Measurements from ENCODE around the gene UBE2U.

Gene UBE2U

GRCh38 chr1:64183395-64184002 lies 19.9 kb upstream of the UBE2U start:
- no peak overlapping the region for H2BK5ac ChIP-seq (ENCODE audit: low read length)
- H3K18ac ChIP-seq (ENCODE audit: low read length): no peak overlapping the region
- H3K79me1 ChIP-seq (ENCODE audit: low read length): no peaks in the 10 kb centered on the region
- no peak overlapping the region for H2BK120ac ChIP-seq (ENCODE audit: low read depth, low read length)
- H3K23ac ChIP-seq (ENCODE audit: low read length): no peak overlapping the region
- H2AK5ac ChIP-seq (ENCODE audit: low read length): no peak overlapping the region
- no peak overlapping the region for H3K4me3 ChIP-seq (ENCODE audit: low read length)
- H4K8ac ChIP-seq (ENCODE audit: low read depth, low read length): no peak overlapping the region
- no peak overlapping the region for H3K56ac ChIP-seq (ENCODE audit: low read length)
- no CpG with 5 or more reads among the region's 5 CpGs for WGBS (ENCODE audit: extremely low coverage, insufficient coverage, low lambda C conversion rate)
- H3K4me2 ChIP-seq (ENCODE audit: low read length): no peak overlapping the region
- DNase-seq: peak; percentile 42
- H3K4me1 ChIP-seq (ENCODE audit: control insufficient read depth, low read depth, low read length): no peaks in the 10 kb centered on the region
- no peaks in the 10 kb centered on the region for H3K36me3 ChIP-seq (ENCODE audit: control insufficient read depth, insufficient read depth, low read length)
- H3K79me2 ChIP-seq (ENCODE audit: control insufficient read depth, insufficient read depth, low read length): no peaks in the 10 kb centered on the region
- no peak overlapping the region for H4K5ac ChIP-seq (ENCODE audit: low read length)
- no peak overlapping the region for H3K27ac ChIP-seq (ENCODE audit: low read depth, low read length)
- no peak overlapping the region for H3K4ac ChIP-seq (ENCODE audit: low read depth, low read length)
- H3K9ac ChIP-seq (ENCODE audit: low read length): no peak overlapping the region
- no peak overlapping the region for H2BK15ac ChIP-seq (replicated peaks; ENCODE audit: low read depth)
- no peaks in the 10 kb centered on the region for H3K27me3 ChIP-seq (ENCODE audit: insufficient read depth, low read length, poor library complexity)

GRCh38 chr1:64184003-64184440 lies 19.4 kb upstream of the UBE2U start:
- no peak overlapping the region for H2AK5ac ChIP-seq (ENCODE audit: low read length)
- H3K9ac ChIP-seq (ENCODE audit: low read length): no peak overlapping the region
- H3K18ac ChIP-seq (ENCODE audit: low read length): no peak overlapping the region
- no peak overlapping the region for H2BK15ac ChIP-seq (replicated peaks; ENCODE audit: low read depth)
- no peak overlapping the region for H3K4ac ChIP-seq (ENCODE audit: low read depth, low read length)
- no peak overlapping the region for H2BK120ac ChIP-seq (ENCODE audit: low read depth, low read length)
- no peak overlapping the region for H4K5ac ChIP-seq (ENCODE audit: low read length)
- H3K27me3 ChIP-seq (ENCODE audit: insufficient read depth, low read length, poor library complexity): no peaks in the 10 kb centered on the region
- no peak overlapping the region for H4K8ac ChIP-seq (ENCODE audit: low read depth, low read length)
- no peak overlapping the region for H3K23ac ChIP-seq (ENCODE audit: low read length)
- no CpG with 5 or more reads among the region's 5 CpGs for WGBS (ENCODE audit: extremely low coverage, insufficient coverage, low lambda C conversion rate)
- no peaks in the 10 kb centered on the region for H3K4me1 ChIP-seq (ENCODE audit: control insufficient read depth, low read depth, low read length)
- H3K79me2 ChIP-seq (ENCODE audit: control insufficient read depth, insufficient read depth, low read length): no peaks in the 10 kb centered on the region
- H3K36me3 ChIP-seq (ENCODE audit: control insufficient read depth, insufficient read depth, low read length): no peaks in the 10 kb centered on the region
- H3K4me3 ChIP-seq (ENCODE audit: low read length): no peak overlapping the region
- no peak overlapping the region for H3K4me2 ChIP-seq (ENCODE audit: low read length)
- DNase-seq: no peak
- no peak overlapping the region for H2BK5ac ChIP-seq (ENCODE audit: low read length)
- no peak overlapping the region for H3K27ac ChIP-seq (ENCODE audit: low read depth, low read length)
- H3K56ac ChIP-seq (ENCODE audit: low read length): no peak overlapping the region
- no peaks in the 10 kb centered on the region for H3K79me1 ChIP-seq (ENCODE audit: low read length)

GRCh38 chr1:64186138-64186897 lies 17.1 kb upstream of the UBE2U start:
- no peak for DNase-seq
- Histone ChIP-seq H2AK5ac (ENCODE audit: low read length) (no peak overlapping the region), H2BK5ac (ENCODE audit: low read length) (no peak overlapping the region), H3K56ac (ENCODE audit: low read length) (no peak overlapping the region), H3K27me3 (ENCODE audit: insufficient read depth, low read length, poor library complexity) (no peaks in the 10 kb centered on the region), H3K9ac (ENCODE audit: low read length) (no peak overlapping the region), H3K4me1 (ENCODE audit: control insufficient read depth, low read depth, low read length) (no peaks in the 10 kb centered on the region), H3K79me1 (ENCODE audit: low read length) (no peaks in the 10 kb centered on the region), H3K4ac (ENCODE audit: low read depth, low read length) (no peak overlapping the region), H3K18ac (ENCODE audit: low read length) (no peak overlapping the region), H3K27ac (ENCODE audit: low read depth, low read length) (no peak overlapping the region), H3K4me3 (ENCODE audit: low read length) (no peak overlapping the region), H3K4me2 (ENCODE audit: low read length) (no peak overlapping the region), H2BK15ac (replicated peaks; ENCODE audit: low read depth) (no peak overlapping the region), H3K23ac (ENCODE audit: low read length) (no peak overlapping the region), H4K5ac (ENCODE audit: low read length) (no peak overlapping the region), H3K36me3 (ENCODE audit: control insufficient read depth, insufficient read depth, low read length) (no peaks in the 10 kb centered on the region), H3K79me2 (ENCODE audit: control insufficient read depth, insufficient read depth, low read length) (no peaks in the 10 kb centered on the region), H4K8ac (ENCODE audit: low read depth, low read length) (no peak overlapping the region), H2BK120ac (ENCODE audit: low read depth, low read length) (no peak overlapping the region)
- WGBS (ENCODE audit: extremely low coverage, insufficient coverage, low lambda C conversion rate): no CpG with 5 or more reads among the region's 10 CpGs

GRCh38 chr1:64186898-64187280 lies 16.5 kb upstream of the UBE2U start:
- no peaks in the 10 kb centered on the region for H3K79me1 ChIP-seq (ENCODE audit: low read length)
- H3K79me2 ChIP-seq (ENCODE audit: control insufficient read depth, insufficient read depth, low read length): no peaks in the 10 kb centered on the region
- no peak for DNase-seq
- H2AK5ac ChIP-seq (ENCODE audit: low read length): no peak overlapping the region
- no peak overlapping the region for H3K4me2 ChIP-seq (ENCODE audit: low read length)
- H3K56ac ChIP-seq (ENCODE audit: low read length): no peak overlapping the region
- no peak overlapping the region for H3K23ac ChIP-seq (ENCODE audit: low read length)
- no peak overlapping the region for H3K18ac ChIP-seq (ENCODE audit: low read length)
- no peaks in the 10 kb centered on the region for H3K36me3 ChIP-seq (ENCODE audit: control insufficient read depth, insufficient read depth, low read length)
- no peak overlapping the region for H3K9ac ChIP-seq (ENCODE audit: low read length)
- H4K5ac ChIP-seq (ENCODE audit: low read length): no peak overlapping the region
- H2BK15ac ChIP-seq (replicated peaks; ENCODE audit: low read depth): no peak overlapping the region
- WGBS (ENCODE audit: extremely low coverage, insufficient coverage, low lambda C conversion rate): no CpG with 5 or more reads among the region's 7 CpGs
- H3K4ac ChIP-seq (ENCODE audit: low read depth, low read length): no peak overlapping the region
- H3K4me1 ChIP-seq (ENCODE audit: control insufficient read depth, low read depth, low read length): no peaks in the 10 kb centered on the region
- H2BK5ac ChIP-seq (ENCODE audit: low read length): no peak overlapping the region
- no peak overlapping the region for H2BK120ac ChIP-seq (ENCODE audit: low read depth, low read length)
- H3K27me3 ChIP-seq (ENCODE audit: insufficient read depth, low read length, poor library complexity): no peaks in the 10 kb centered on the region
- no peak overlapping the region for H4K8ac ChIP-seq (ENCODE audit: low read depth, low read length)
- no peak overlapping the region for H3K4me3 ChIP-seq (ENCODE audit: low read length)
- no peak overlapping the region for H3K27ac ChIP-seq (ENCODE audit: low read depth, low read length)

- no peak overlapping the region for H3K4me2 ChIP-seq (ENCODE audit: low read length)
- H2AK5ac ChIP-seq (ENCODE audit: low read length): no peak overlapping the region
- no peak overlapping the region for H3K9ac ChIP-seq (ENCODE audit: low read length)
- H3K18ac ChIP-seq (ENCODE audit: low read length): no peak overlapping the region
- H3K56ac ChIP-seq (ENCODE audit: low read length): no peak overlapping the region
- no peak overlapping the region for H3K27ac ChIP-seq (ENCODE audit: low read depth, low read length)
- H2BK120ac ChIP-seq (ENCODE audit: low read depth, low read length): no peak overlapping the region
- no peak overlapping the region for H4K5ac ChIP-seq (ENCODE audit: low read length)
- H2BK15ac ChIP-seq (replicated peaks; ENCODE audit: low read depth): no peak overlapping the region
- no peak overlapping the region for H2BK5ac ChIP-seq (ENCODE audit: low read length)
- H3K4me3 ChIP-seq (ENCODE audit: low read length): no peak overlapping the region
- no peaks in the 10 kb centered on the region for H3K4me1 ChIP-seq (ENCODE audit: control insufficient read depth, low read depth, low read length)
- no peaks in the 10 kb centered on the region for H3K36me3 ChIP-seq (ENCODE audit: control insufficient read depth, insufficient read depth, low read length)
- H3K4ac ChIP-seq (ENCODE audit: low read depth, low read length): no peak overlapping the region
- no CpG with 5 or more reads among the region's 4 CpGs for WGBS (ENCODE audit: extremely low coverage, insufficient coverage, low lambda C conversion rate)
- no peak overlapping the region for H3K23ac ChIP-seq (ENCODE audit: low read length)
- H4K8ac ChIP-seq (ENCODE audit: low read depth, low read length): no peak overlapping the region
- no peaks in the 10 kb centered on the region for H3K79me2 ChIP-seq (ENCODE audit: control insufficient read depth, insufficient read depth, low read length)
- DNase-seq: no peak
- no peaks in the 10 kb centered on the region for H3K79me1 ChIP-seq (ENCODE audit: low read length)
- H3K27me3 ChIP-seq (ENCODE audit: insufficient read depth, low read length, poor library complexity): no peaks in the 10 kb centered on the region
Measured at GRCh38 chr1:64187646-64188045, 15.8 kb upstream of the UBE2U start.

Data from mesendoderm (in vitro differentiated cells).